HG03175 (cell line): ENCODE results near the gene SURF2.
A peak's percentile ranks its signal among the peaks of the same experiment; 100 is the strongest.
"Not testable (repeated sequence)": the region's sequence is repeated elsewhere in the genome, so short reads cannot be mapped to it uniquely, and the experiment has no call there.

Source experiments
- ATAC-seq: cut with Tn5 transposase; IDR thresholded peaks from one replicate; pipeline ENCODE4 v1.9.1; 2021; ENCODE audit warnings: mild to moderate bottlenecking, moderate library complexity; ENCODE audit not compliant: unreplicated experiment

Gene SURF2

GRCh38 chr9:133375724-133376654 is 19.6 kb downstream of the SURF2 start, which contains the start of the genes STKLD1 and SURF4:
Gene STKLD1 (plus strand): TSS chr9:133376366. CDS start chr9:133376474, 108 bp downstream.
Gene SURF4 (minus strand): TSS chr9:133376060. CDS start chr9:133375969, 91 bp downstream.
- ATAC-seq = peak; percentile 89

- ATAC-seq = not testable (repeated sequence)
Measured at GRCh38 chr9:133377280-133377679, 20.9 kb downstream of the SURF2 start.

- no peak for ATAC-seq
Measured at GRCh38 chr9:133377721-133378216, 21.4 kb downstream of the SURF2 start.

- ATAC-seq = no peak
Measured at GRCh38 chr9:133378408-133378962, 22.1 kb downstream of the SURF2 start.

GRCh38 chr9:133379153-133380086 is 23.1 kb downstream of the SURF2 start:
- ATAC-seq = no peak

- no peak for ATAC-seq
Measured at GRCh38 chr9:133380734-133381133, 24.4 kb downstream of the SURF2 start.

GRCh38 chr9:133382507-133383141 is 26.3 kb downstream of the SURF2 start:
- ATAC-seq = no peak

- ATAC-seq = no peak
Measured at GRCh38 chr9:133383438-133383837, 27.1 kb downstream of the SURF2 start.

- no peak for ATAC-seq
Measured at GRCh38 chr9:133384736-133385321, 28.5 kb downstream of the SURF2 start.

GRCh38 chr9:133385452-133385851 is 29.1 kb downstream of the SURF2 start:
- no peak for ATAC-seq

GRCh38 chr9:133386338-133386737 is 30.0 kb downstream of the SURF2 start:
- ATAC-seq = no peak

GRCh38 chr9:133387680-133388079 is 31.3 kb downstream of the SURF2 start:
- no peak for ATAC-seq

GRCh38 chr9:133389025-133389557 is 32.7 kb downstream of the SURF2 start:
- ATAC-seq = no peak

GRCh38 chr9:133389562-133389961 is 33.2 kb downstream of the SURF2 start:
- ATAC-seq = no peak

GRCh38 chr9:133390713-133391112 is 34.4 kb downstream of the SURF2 start:
- no peak for ATAC-seq

- ATAC-seq = not testable (repeated sequence)
Measured at GRCh38 chr9:133391449-133391848, 35.1 kb downstream of the SURF2 start.

GRCh38 chr9:133392308-133392707 is 36.0 kb downstream of the SURF2 start:
- not testable (repeated sequence) for ATAC-seq

GRCh38 chr9:133393399-133393798 is 37.0 kb downstream of the SURF2 start:
- no peak for ATAC-seq

GRCh38 chr9:133394687-133395271 is 38.4 kb downstream of the SURF2 start:
- ATAC-seq = no peak
